Stimulated activated CD8-positive, alpha-beta memory T cell treated with anti-CD3 and anti-CD28 coated beads, Interleukin-15, amount 100 ng/mL, for 48 hours (primary cell): Measurements from ENCODE around the gene ALDOB.

Source experiments
- DNase-seq, 2 donors: peaks; one replicate each; pipeline ENCODE4 v3.0.0-alpha.2; 2020; ENCODE audit warnings: low read depth in 2 of 2

ALDOB gene

GRCh38 chr9:101435601-101436079 is at the start of gene ALDOB:
Gene ALDOB (minus strand): TSS chr9:101435774. CDS start chr9:101430887, 4,887 bp downstream.
- DNase-seq: no peak

GRCh38 chr9:101484046-101484445 is 48.5 kb upstream of the ALDOB start:
- no peak for DNase-seq

GRCh38 chr9:101481261-101481660 is 45.7 kb upstream of the ALDOB start:
- DNase-seq: no peak

- no peak for DNase-seq
Measured at GRCh38 chr9:101480386-101480785, 44.8 kb upstream of the ALDOB start.

- no peak for DNase-seq
Measured at GRCh38 chr9:101479338-101480030, 43.9 kb upstream of the ALDOB start.

- DNase-seq: no peak
Measured at GRCh38 chr9:101478906-101479305, 43.3 kb upstream of the ALDOB start.

- no peak for DNase-seq
Measured at GRCh38 chr9:101478444-101478843, 42.9 kb upstream of the ALDOB start.

GRCh38 chr9:101477736-101478135 is 42.2 kb upstream of the ALDOB start:
- DNase-seq: no peak

GRCh38 chr9:101477214-101477613 is 41.6 kb upstream of the ALDOB start:
- no peak for DNase-seq

- DNase-seq: no peak
Measured at GRCh38 chr9:101476576-101477208, 41.1 kb upstream of the ALDOB start.

- DNase-seq: no peak
Measured at GRCh38 chr9:101472891-101473290, 37.3 kb upstream of the ALDOB start.

- no peak for DNase-seq
Measured at GRCh38 chr9:101470929-101471328, 35.4 kb upstream of the ALDOB start.

- no peak for DNase-seq
Measured at GRCh38 chr9:101470021-101470420, 34.4 kb upstream of the ALDOB start.

GRCh38 chr9:101469026-101469425 is 33.5 kb upstream of the ALDOB start:
- no peak for DNase-seq

GRCh38 chr9:101468116-101468515 is 32.5 kb upstream of the ALDOB start:
- no peak for DNase-seq

GRCh38 chr9:101467690-101468089 is 32.1 kb upstream of the ALDOB start:
- DNase-seq: no peak

- DNase-seq: no peak
Measured at GRCh38 chr9:101466863-101467262, 31.3 kb upstream of the ALDOB start.

GRCh38 chr9:101465326-101465915 is 29.8 kb upstream of the ALDOB start:
- DNase-seq: no peak

- no peak for DNase-seq
Measured at GRCh38 chr9:101463397-101463796, 27.8 kb upstream of the ALDOB start.

GRCh38 chr9:101462558-101462957 is 27.0 kb upstream of the ALDOB start:
- DNase-seq: no peak

GRCh38 chr9:101460965-101461364 is 25.4 kb upstream of the ALDOB start:
- DNase-seq: no peak

GRCh38 chr9:101458963-101459631 is 23.5 kb upstream of the ALDOB start:
- no peak for DNase-seq
